MCF 10A (cell line): ENCODE measurements around the gene AADACL4. TPM values are rescaled to one million over a fixed set of nuclear protein-coding genes. Genes with fewer than 3 reads are reported as not detected.

Source experiments
- BruUV-seq: library from RNA; stranded (reverse); fragments of 400-500 nt; replicated peaks from 2 replicates; lab custom pipeline; 2021; lab: Mats Ljungman, UMichigan
- CTCF ChIA-PET: fragments of 300-600 bp; sonication (Branson Sonifier 250); formaldehyde crosslinking; extraction: SDS; loops from one replicate; lab custom pipeline; 2021; ENCODE audit warnings: antibody characterized with exemption, inconsistent platforms; lab: Yijun Ruan, JAX
- POLR2A ChIA-PET: fragments of 300-600, 350-650 bp; sonication (Branson Sonifier 250); formaldehyde crosslinking; extraction: SDS; loops from one replicate; lab custom pipeline; 2020; ENCODE audit warnings: antibody characterized with exemption, inconsistent platforms; lab: Yijun Ruan, JAX
- DNase-seq: peaks from one replicate; pipeline ENCODE4 v3.0.0-alpha.2; 2018; ENCODE audit not compliant: unreplicated experiment
- H3K27ac Mint-ChIP-seq: one replicate; pipeline ENCODE4 v1.8.0; 2022; ENCODE audit warnings: mild to moderate bottlenecking, low read depth, mixed read lengths; ENCODE audit not compliant: unreplicated experiment
- H3K27me3 Mint-ChIP-seq: one replicate; pipeline ENCODE4 v1.8.0; 2022; ENCODE audit warnings: mixed read lengths; ENCODE audit not compliant: insufficient read depth, unreplicated experiment
- H3K36me3 Mint-ChIP-seq: one replicate; pipeline ENCODE4 v1.8.0; 2022; ENCODE audit warnings: mild to moderate bottlenecking, moderate library complexity, mixed read lengths; ENCODE audit not compliant: insufficient read depth, unreplicated experiment
- H3K4me1 Mint-ChIP-seq: one replicate; pipeline ENCODE4 v1.8.0; 2022; ENCODE audit warnings: mixed read lengths; ENCODE audit not compliant: insufficient read depth, unreplicated experiment
- H3K4me3 Mint-ChIP-seq: one replicate; pipeline ENCODE4 v1.8.0; 2022; ENCODE audit warnings: mild to moderate bottlenecking, moderate library complexity, mixed read lengths; ENCODE audit not compliant: unreplicated experiment
- H3K9me3 Mint-ChIP-seq: one replicate; pipeline ENCODE4 v1.8.0; 2022; ENCODE audit warnings: mixed read lengths; ENCODE audit not compliant: unreplicated experiment
- intact Hi-C: fragments of 100-400 bp; cut with micrococcal nuclease; formaldehyde crosslinking; loops from 2 replicates; pipeline ENCODE4 v1.14.1; 2022
- total RNA-seq: library from RNA; stranded (reverse); gene quantifications from 2 replicates; pipeline ENCODE4 v1.2.3, GENCODE V29; 2022
- TF ChIP-seq, protein P1 (sequence below): fragments of 200-600 bp; IDR thresholded peaks from one replicate; pipeline ENCODE4 v1.8.0; 2022; ENCODE audit warnings: antibody characterized with exemption, mild to moderate bottlenecking; ENCODE audit not compliant: unreplicated experiment

The AADACL4 gene
- total RNA-seq, 1 experiment from 2014 or later, result not detected

DNA sequence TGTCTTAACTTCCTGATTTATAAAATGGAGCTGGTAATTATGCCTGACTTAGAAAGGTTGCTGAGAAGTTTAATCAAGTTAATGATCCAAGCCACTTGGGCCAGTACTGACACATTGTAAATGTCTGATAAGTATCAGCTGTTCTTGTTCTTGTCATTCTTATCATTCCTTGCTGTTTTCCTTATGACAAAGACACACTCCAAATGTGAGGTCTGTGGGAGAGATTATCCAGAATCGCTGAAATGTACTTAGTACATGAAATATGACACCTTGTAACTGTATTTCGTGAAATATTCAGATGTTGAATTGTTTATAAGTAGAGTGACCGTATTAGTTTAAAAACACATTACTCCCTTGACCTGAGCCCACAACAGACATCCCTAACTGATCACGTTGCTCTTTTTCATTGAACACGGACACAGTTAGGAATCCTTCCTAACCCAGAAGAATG, 6.1 kb downstream of the AADACL4 start:
- no peak overlapping the region for H3K4me3 Mint-ChIP-seq
- DNase-seq, result no peak
- H3K27ac Mint-ChIP-seq, result no peak overlapping the region
- ChIA-PET POLR2A (no interaction called here), CTCF (interaction anchor here (0.7 to 2.5 kb wide), 2 partner anchors 9 to 359 kb away, joined by 3 to 13 read pairs; no protein-coding TSS in a partner anchor)
- TF ChIP-seq, protein P1, sequence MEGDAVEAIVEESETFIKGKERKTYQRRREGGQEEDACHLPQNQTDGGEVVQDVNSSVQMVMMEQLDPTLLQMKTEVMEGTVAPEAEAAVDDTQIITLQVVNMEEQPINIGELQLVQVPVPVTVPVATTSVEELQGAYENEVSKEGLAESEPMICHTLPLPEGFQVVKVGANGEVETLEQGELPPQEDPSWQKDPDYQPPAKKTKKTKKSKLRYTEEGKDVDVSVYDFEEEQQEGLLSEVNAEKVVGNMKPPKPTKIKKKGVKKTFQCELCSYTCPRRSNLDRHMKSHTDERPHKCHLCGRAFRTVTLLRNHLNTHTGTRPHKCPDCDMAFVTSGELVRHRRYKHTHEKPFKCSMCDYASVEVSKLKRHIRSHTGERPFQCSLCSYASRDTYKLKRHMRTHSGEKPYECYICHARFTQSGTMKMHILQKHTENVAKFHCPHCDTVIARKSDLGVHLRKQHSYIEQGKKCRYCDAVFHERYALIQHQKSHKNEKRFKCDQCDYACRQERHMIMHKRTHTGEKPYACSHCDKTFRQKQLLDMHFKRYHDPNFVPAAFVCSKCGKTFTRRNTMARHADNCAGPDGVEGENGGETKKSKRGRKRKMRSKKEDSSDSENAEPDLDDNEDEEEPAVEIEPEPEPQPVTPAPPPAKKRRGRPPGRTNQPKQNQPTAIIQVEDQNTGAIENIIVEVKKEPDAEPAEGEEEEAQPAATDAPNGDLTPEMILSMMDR, result no peak
- no peaks in the 10 kb centered on the region for H3K4me1 Mint-ChIP-seq
- intact Hi-C loops, result no loop called here
- peaks cover 7% of the 10 kb centered on the region for H3K9me3 Mint-ChIP-seq
- no TSS peak for BruUV-seq
- peaks cover 41% of the 10 kb centered on the region for H3K27me3 Mint-ChIP-seq
- no peaks in the 10 kb centered on the region for H3K36me3 Mint-ChIP-seq

DNA sequence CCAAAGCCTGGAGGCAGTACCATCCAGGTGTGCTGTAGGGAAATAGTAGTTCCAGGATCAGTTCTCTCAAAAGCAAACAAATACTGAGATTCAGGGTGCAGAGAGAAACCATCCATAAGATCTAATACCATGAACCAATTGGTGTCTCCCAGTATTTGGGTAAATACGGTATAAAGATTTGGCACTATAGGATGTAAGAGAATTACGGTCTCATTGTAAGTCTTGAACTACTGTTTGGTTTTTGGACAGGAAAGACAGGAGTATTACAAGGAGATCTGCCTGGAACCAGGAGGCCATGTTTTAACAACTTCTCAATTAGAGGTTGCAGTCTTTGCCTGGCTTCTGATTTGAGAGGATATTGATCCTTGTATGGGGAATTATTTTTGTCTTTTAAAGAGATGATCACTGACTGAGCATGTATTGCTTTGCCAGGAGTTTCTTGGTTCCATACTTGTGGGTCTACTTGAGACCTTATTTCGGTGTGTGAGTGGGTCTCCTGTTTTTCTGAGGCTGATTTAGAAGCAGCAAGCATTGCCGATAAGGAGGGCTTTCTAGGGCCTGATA, 10.2 kb downstream of the AADACL4 start:
- Mint-ChIP-seq H3K4me1 (peaks cover 5% of the 10 kb centered on the region), H3K36me3 (no peaks in the 10 kb centered on the region), H3K9me3 (peaks cover 7% of the 10 kb centered on the region), H3K27ac (no peak overlapping the region), H3K4me3 (no peak overlapping the region), H3K27me3 (peaks cover 53% of the 10 kb centered on the region)
- BruUV-seq, result no TSS peak
- TF ChIP-seq, protein P1, result no peak
- ChIA-PET POLR2A (no interaction called here), CTCF (no interaction called here)
- DNase-seq, result no peak
- intact Hi-C loops, result no loop called here

DNA sequence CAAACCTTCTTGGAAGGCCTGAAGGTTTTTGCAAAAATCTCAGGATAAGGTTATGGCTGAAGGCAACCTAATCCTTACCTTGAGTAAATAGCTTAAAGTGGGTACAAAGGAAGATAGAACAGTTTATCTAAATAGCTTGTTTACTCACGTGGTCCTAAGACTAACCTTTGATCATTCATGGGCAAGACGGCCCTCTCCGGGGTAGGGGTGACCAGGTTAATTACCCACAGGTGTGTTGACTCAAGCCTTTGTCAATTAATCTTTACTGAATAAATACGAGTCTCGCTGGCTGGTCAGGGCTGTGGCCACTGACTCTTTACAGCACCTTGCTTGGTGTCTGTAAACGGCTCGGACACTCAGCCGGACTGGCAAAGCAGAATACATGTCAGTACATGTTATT, 10.8 kb downstream of the AADACL4 start:
- intact Hi-C loops, result no loop called here

DNA sequence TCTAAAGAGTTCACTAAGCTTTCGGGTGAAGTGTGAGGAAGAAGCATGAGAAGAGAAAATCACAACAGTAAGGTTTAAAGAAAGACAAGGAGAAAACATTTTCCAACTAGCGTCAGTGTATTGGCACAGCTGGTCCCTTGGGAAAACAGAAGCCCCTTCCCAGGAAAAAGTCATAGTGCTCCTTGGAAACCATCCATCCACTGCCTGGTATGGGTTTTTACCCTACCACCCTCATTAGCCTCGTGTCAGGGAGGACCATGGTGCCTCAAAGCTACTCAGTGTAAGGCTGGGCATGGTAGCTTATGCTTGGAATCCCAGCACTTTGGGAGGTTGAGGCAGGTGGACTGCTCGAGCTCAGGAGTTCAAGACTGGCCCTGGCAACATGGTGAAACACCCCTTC, 12.7 kb downstream of the AADACL4 start:
- BruUV-seq, result no TSS peak
- intact Hi-C loops, result no loop called here
- Mint-ChIP-seq H3K4me1 (peaks cover 5% of the 10 kb centered on the region), H3K4me3 (no peak overlapping the region), H3K9me3 (peaks cover 7% of the 10 kb centered on the region), H3K36me3 (no peaks in the 10 kb centered on the region), H3K27me3 (peaks cover 44% of the 10 kb centered on the region), H3K27ac (no peak overlapping the region)
- CTCF ChIA-PET, result interaction anchor here (0.6 to 0.9 kb wide), 4 partner anchors 9 to 1850 kb away, joined by 3 to 4 read pairs (median 3); no protein-coding TSS in a partner anchor
- no peak for DNase-seq
- TF ChIP-seq, protein P1, result no peak
- POLR2A ChIA-PET, result no interaction called here

More for the DNA sequence above, 10.8 kb downstream of the AADACL4 start:
- BruUV-seq, result no TSS peak
- Mint-ChIP-seq H3K27me3 (peaks cover 47% of the 10 kb centered on the region), H3K4me1 (peaks cover 5% of the 10 kb centered on the region), H3K9me3 (peaks cover 7% of the 10 kb centered on the region), H3K27ac (no peak overlapping the region), H3K36me3 (no peaks in the 10 kb centered on the region), H3K4me3 (no peak overlapping the region)
- ChIA-PET CTCF (no interaction called here), POLR2A (no interaction called here)
- no peak for DNase-seq
- TF ChIP-seq, protein P1, result no peak
